Rectal smooth muscle tissue (tissue), 1 donor: ENCODE results near the gene RNF212B.
"Not testable (repeated sequence)": the region's sequence is repeated elsewhere in the genome, so short reads cannot be mapped to it uniquely, and the experiment has no call there.

Experiments
- H3K27ac ChIP-seq: one replicate; pipeline ENCODE4 v1.7.0; 2013; ENCODE audit warnings: low read depth, low read length, inconsistent platforms
- H3K27me3 ChIP-seq: one replicate; pipeline ENCODE4 v1.7.0; 2013; ENCODE audit warnings: low read length; ENCODE audit not compliant: control insufficient read depth, insufficient read depth
- H3K36me3 ChIP-seq: one replicate; pipeline ENCODE4 v1.7.0; 2013; ENCODE audit warnings: low read length; ENCODE audit not compliant: control insufficient read depth, insufficient read depth
- H3K4me1 ChIP-seq: one replicate; pipeline ENCODE4 v1.7.0; 2013; ENCODE audit warnings: low read length; ENCODE audit not compliant: control insufficient read depth, insufficient read depth
- H3K4me3 ChIP-seq: one replicate; pipeline ENCODE4 v1.7.0; 2013; ENCODE audit warnings: low read length
- H3K9ac ChIP-seq: one replicate; pipeline ENCODE4 v1.7.0; 2013; ENCODE audit warnings: low read length

Gene RNF212B

DNA sequence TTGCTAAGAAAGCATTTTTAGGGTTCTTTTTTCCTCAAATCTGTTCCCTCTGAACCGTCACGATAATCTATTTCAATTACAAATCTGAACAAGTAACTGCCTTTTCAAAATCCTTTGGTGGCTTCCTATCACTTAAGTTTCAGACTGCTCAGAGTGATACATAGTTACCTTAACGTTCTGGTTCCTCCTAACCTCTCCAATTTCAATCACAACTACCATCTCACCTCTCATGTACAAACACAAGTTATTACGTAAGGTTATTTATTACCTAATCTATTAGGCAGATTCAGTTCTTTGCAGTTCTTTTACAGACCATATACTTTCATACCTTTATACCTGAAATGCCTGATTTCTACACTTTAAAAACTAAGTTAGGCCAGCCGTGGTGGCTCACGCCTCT lies 12.1 kb downstream of the RNF212B start:
- no peak overlapping the region for H3K27ac ChIP-seq
- H3K9ac ChIP-seq = no peak overlapping the region
- no peak overlapping the region for H3K4me3 ChIP-seq
- H3K27me3 ChIP-seq = no peaks in the 10 kb centered on the region
- no peaks in the 10 kb centered on the region for H3K4me1 ChIP-seq
- H3K36me3 ChIP-seq = no peaks in the 10 kb centered on the region

DNA sequence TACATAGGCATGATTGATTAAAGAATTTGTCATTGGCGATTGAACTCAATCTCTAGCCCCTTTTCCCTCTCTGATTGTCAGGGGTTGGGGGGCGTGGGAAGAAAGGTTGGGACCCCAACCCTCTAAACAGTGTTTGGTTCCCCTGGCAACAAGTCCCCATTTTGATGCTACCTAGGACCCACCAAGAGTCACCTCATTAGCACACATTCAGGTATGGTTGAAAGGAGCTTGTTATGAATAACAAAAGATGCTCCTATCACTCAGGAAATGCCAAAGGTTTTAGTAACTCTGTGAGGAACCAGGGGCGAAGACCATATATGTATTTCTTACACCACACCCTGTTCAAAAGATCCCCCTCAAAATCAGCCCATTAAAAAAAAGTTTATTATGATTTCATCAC lies 14.3 kb downstream of the RNF212B start:
- no peaks in the 10 kb centered on the region for H3K4me1 ChIP-seq
- no peak overlapping the region for H3K27ac ChIP-seq
- no peaks in the 10 kb centered on the region for H3K36me3 ChIP-seq
- H3K4me3 ChIP-seq = no peak overlapping the region
- no peaks in the 10 kb centered on the region for H3K27me3 ChIP-seq
- H3K9ac ChIP-seq = no peak overlapping the region

DNA sequence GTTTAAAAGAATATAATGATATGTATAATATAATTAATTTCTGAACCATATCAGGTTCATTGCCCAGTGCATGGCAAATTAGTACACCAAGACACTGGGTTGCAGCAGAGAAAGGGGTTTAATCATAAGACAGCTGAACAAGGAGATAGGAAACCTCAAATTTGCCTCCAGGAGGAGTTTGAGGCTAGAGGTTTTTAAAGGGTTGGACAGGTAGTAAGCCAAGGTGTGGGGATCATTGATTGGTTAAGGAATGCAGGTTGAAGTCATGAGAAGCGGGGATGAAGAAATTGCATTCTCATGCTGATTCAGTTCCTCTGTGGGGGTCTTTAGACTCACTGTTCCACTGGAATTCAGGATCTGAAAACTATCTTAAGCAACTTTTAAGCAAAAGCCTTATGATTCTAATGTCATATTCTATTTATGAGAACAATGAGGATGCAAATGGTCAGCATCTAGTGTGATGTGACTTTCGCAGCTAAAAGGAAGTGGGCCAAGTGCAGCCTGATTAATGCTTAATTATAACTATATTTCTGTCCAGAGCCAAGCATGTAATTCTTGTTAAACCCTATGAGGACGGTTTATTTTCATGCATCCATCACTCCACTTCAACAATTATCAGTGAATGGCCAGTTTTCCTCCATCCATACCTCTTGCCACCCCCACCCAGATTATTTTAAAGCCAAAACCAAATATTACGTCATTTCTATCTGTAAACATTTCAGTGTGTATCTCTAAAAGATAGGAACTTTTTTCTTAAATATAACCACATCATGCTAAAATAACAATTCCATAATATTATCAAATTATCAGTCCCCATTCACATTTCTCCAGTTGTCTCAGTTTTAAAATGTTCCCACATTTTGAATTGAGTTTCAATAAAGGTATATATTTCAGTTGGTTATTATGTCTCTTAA lies 14.9 kb downstream of the RNF212B start:
- Histone ChIP-seq H3K9ac (no peak overlapping the region), H3K27ac (no peak overlapping the region), H3K27me3 (no peaks in the 10 kb centered on the region), H3K36me3 (no peaks in the 10 kb centered on the region), H3K4me1 (no peaks in the 10 kb centered on the region), H3K4me3 (no peak overlapping the region)

DNA sequence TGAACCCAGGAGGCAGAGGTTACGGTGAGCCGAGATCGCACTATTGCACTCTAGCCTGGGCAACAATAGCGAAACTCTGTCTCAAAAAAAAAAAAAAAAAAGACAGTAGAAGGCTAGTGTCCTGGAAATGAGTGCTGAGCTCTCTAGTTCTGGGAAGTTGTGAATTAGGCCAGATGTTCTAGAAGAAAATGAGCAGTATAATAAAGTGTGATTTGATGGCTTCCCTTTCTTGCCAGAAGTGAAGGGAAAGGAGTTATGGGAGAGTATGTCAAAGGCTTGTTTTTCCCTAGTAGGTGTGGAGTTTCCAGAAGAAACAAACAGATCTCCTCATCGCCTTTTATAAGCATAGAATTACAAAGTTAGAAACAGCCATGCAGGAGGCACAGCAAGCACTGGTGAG lies 20.5 kb downstream of the RNF212B start:
- H3K27ac ChIP-seq = no peak overlapping the region
- H3K9ac ChIP-seq = no peak overlapping the region
- no peaks in the 10 kb centered on the region for H3K36me3 ChIP-seq
- H3K27me3 ChIP-seq = no peaks in the 10 kb centered on the region
- no peaks in the 10 kb centered on the region for H3K4me1 ChIP-seq
- H3K4me3 ChIP-seq = no peak overlapping the region

DNA sequence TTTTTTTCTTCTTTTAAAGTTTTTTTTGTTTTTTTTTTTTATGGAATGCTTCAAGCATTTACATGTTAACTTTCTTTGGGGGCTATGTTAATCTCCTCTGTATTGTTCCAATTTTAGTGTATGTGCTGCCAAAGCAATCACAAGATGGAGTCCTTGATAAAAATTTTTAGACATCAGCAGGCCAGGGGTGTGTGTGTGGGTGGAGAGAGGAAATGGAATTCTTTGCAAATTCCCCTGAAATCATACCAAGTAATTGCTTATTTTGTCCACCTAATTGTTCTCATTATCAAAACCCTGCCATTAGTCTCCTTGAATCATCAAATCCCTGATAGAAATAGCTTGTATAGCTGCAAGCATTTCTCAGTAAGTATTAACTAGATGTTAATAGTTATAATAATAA lies 21.7 kb downstream of the RNF212B start:
- Histone ChIP-seq H3K27me3 (no peaks in the 10 kb centered on the region), H3K27ac (no peak overlapping the region), H3K9ac (no peak overlapping the region), H3K4me1 (no peaks in the 10 kb centered on the region), H3K36me3 (no peaks in the 10 kb centered on the region), H3K4me3 (no peak overlapping the region)

DNA sequence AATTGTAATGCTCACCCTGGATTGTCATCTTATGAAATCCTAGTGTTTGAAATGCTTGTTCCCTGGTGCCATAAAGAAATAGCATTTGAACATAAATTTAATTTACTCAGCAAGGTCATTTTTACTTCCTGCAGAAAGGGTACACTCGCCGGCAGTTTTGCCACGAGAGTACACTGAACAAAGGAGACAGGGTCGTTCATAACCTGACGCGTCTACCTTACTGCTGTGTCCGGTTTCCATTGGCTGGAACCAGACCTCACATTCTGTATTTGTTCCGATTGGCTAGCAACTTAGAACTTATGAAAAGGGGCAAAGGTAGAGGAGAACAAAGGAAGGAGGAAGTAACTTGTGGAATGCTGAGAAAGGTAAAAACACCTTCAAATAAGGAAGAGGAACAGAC lies 23.1 kb downstream of the RNF212B start:
- not testable (repeated sequence) for H3K27ac ChIP-seq, H3K4me1 ChIP-seq, H3K4me3 ChIP-seq, H3K36me3 ChIP-seq, H3K27me3 ChIP-seq, H3K9ac ChIP-seq

DNA sequence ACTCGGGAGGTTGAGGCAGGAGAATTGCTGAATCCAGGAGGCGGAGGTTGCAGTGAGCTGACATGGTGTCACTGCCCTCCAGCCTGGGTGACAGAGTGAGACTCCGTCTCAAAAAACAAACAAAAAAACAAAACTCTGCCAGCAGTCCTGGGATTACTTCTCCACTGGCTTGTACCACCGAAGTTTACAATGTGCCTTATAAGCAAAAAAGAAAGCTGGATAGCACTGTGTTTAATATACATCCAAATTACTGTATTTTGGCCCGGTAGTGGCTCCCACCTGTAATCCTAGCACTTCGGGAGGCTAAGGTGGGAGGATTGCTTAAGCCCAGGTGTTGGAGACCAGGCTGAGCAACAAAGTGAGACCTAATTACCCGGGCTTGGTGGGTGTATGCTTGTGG lies 31.5 kb downstream of the RNF212B start:
- Histone ChIP-seq H3K36me3 (no peaks in the 10 kb centered on the region), H3K4me1 (no peaks in the 10 kb centered on the region), H3K4me3 (no peak overlapping the region), H3K27ac (no peak overlapping the region), H3K27me3 (no peaks in the 10 kb centered on the region), H3K9ac (no peak overlapping the region)

DNA sequence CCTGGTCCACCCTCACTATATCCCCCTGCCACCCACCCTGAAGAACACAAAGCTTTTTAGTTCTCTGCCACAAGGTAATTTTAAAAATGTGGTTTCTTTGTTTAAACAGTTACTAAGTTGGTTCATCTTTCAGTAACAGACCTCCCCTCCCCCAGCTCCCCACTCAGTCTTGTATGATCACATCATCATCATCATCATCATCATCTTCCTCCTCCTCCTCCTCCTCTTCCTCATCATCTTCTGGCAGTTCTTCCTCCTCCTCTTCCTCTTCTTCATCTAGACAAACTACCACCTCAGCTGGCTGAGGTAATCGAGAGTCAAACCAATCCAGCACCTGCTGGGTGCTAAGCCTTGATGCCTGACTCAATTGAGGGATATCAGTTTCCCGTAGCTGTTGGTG lies 37.7 kb downstream of the RNF212B start:
- H3K27ac ChIP-seq = no peak overlapping the region
- no peak overlapping the region for H3K4me3 ChIP-seq
- peaks cover 2% of the 10 kb centered on the region for H3K36me3 ChIP-seq
- H3K4me1 ChIP-seq = no peaks in the 10 kb centered on the region
- H3K27me3 ChIP-seq = no peaks in the 10 kb centered on the region
- no peak overlapping the region for H3K9ac ChIP-seq

DNA sequence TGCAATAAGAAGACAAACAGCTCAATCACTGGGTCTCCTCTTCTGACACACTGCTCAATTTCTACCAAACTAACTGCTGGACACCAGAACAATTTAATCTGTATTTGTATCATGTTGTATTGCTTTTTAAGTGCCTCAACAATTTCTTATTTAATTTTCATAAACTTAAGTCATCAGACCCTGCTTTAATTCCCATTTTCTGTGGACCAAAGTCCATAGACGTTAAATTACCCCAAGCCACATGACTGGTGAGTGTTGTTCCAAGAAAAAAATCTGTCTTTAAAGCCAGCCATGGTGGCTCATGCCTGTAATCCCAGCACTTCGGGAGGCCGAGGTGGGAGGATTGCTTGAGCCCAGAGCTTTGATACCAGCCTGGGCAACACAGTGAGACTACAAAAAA lies 39.5 kb downstream of the RNF212B start:
- Histone ChIP-seq H3K9ac (no peak overlapping the region), H3K27ac (no peak overlapping the region), H3K36me3 (peaks cover 2% of the 10 kb centered on the region), H3K4me1 (no peaks in the 10 kb centered on the region), H3K4me3 (no peak overlapping the region), H3K27me3 (no peaks in the 10 kb centered on the region)

DNA sequence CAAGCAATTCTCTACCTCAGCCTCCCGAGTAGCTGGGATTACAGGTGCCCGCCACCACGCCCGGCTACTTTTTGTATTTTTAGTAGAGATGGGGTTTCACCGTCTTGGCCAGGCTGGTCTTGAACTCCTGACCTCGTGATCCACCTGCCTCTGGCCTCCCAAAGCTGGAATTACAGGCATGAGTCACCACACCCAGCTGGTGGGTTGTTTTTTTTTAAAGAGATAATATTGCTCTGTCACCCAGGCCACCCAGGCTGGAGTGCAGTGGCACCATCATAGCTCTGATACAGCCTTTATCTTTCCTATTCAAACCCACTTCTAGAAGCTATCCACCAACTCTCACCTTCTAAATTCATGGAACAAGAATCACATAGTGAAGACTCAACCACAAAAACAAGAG lies 40.2 kb downstream of the RNF212B start:
- not testable (repeated sequence) for H3K27me3 ChIP-seq

DNA sequence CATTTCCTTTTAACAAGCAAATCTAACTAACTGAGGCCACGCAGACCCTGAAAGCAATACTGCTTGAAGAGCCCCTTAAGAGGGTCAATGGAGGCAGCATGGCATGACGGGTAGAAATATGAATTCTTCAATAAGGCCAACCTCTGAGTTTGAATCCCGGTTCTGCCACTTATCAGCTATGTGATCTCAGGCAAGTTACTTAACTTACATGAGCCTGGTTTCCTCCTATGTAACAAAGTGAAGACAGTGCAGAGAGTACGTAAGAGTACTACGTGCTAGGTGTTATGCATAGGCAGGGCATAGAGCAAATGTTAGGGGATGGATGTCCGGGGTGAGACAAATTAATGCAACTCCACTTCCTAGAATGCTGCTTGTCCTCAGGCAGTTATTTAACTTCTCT lies 43.5 kb downstream of the RNF212B start:
- H3K27ac ChIP-seq = no peak overlapping the region
- H3K9ac ChIP-seq = no peak overlapping the region
- H3K4me1 ChIP-seq = peaks cover 2% of the 10 kb centered on the region
- H3K36me3 ChIP-seq = no peaks in the 10 kb centered on the region
- H3K27me3 ChIP-seq = no peaks in the 10 kb centered on the region
- no peak overlapping the region for H3K4me3 ChIP-seq

More for the DNA sequence above, 40.2 kb downstream of the RNF212B start:
- not testable (repeated sequence) for H3K36me3 ChIP-seq, H3K4me1 ChIP-seq, H3K9ac ChIP-seq, H3K4me3 ChIP-seq, H3K27ac ChIP-seq

DNA sequence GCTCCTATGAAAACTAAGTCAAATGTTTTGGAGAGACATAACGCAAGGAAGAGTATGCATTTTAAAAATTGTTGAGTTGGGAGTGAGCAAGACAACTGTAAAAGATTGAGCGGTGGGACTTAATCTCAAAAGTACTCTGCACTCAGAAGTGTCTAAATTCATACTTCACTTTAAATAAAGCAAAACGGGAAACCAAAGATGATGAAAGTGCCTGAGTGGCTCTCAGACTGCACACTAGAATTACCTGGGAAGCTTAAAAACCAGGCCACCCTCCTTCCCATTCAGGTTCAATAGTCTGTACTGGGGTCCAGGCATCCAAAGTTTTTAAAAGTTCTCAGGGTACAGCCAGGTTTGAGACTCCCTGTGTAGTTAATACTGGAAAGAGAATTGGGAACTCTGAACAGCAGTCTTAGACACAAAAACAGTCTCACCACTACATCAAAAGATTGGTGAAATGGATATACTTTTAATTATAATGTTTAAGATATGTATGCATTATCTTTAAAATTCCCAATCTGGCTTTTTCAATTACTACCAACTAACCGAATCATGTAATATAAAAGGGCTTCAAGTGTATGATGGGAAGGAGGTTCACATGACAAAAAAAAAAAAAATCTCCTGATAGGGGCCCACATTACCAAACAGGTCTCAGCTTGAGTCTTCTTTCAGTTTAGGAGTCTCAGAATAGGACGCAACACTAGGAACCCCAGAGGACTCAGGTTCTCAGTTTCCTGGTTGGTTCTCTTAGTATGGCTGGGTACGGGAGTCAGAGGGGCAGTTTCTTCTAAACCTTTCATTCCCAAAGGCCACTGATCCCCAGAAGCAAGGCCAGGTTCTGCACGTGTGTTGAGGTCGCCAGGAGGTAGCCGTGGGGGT lies 47.2 kb downstream of the RNF212B start:
- H3K27ac ChIP-seq = peak overlapping the region; percentile 91
- H3K27me3 ChIP-seq = no peaks in the 10 kb centered on the region
- peaks cover 8% of the 10 kb centered on the region for H3K4me1 ChIP-seq
- H3K9ac ChIP-seq = peak overlapping the region; percentile 86
- H3K36me3 ChIP-seq = no peaks in the 10 kb centered on the region
- peak overlapping the region; percentile 85 for H3K4me3 ChIP-seq
